GM04503 (cell line): Measurements from ENCODE around the gene RBPJ.
A peak's percentile ranks its signal among the peaks of the same experiment; 100 is the strongest.
"Not testable (repeated sequence)": the region's sequence is repeated elsewhere in the genome, so short reads cannot be mapped to it uniquely, and the experiment has no call there.

Experiments used
- DNase-seq: peaks from one replicate; pipeline ENCODE4 v3.0.0-alpha.2; 2012; ENCODE audit warnings: low read depth

Gene RBPJ

GRCh38 chr4:26302031-26302899 is 18.5 kb upstream of the RBPJ start:
- no peak for DNase-seq

- no peak for DNase-seq
These were observed 17.8 kb upstream of the RBPJ start for GRCh38 chr4:26303008-26303407.

GRCh38 chr4:26307037-26307800 is 13.6 kb upstream of the RBPJ start:
- DNase-seq = no peak

- DNase-seq = no peak
These were observed 12.2 kb upstream of the RBPJ start for GRCh38 chr4:26308568-26308967.

GRCh38 chr4:26310264-26310663 is 10.6 kb upstream of the RBPJ start:
- DNase-seq = no peak

- DNase-seq = no peak
These were observed 9.2 kb upstream of the RBPJ start for GRCh38 chr4:26311633-26312032.

GRCh38 chr4:26315316-26315932 is 5.4 kb upstream of the RBPJ start:
- DNase-seq = not testable (repeated sequence)

GRCh38 chr4:26317766-26318165 is 3.0 kb upstream of the RBPJ start:
- no peak for DNase-seq

GRCh38 chr4:26319467-26319948 is 1.3 kb upstream of the RBPJ start:
- peak; percentile 97 for DNase-seq

GRCh38 chr4:26319949-26320537 is 771 bp upstream of the RBPJ start:
- no peak for DNase-seq

- DNase-seq = no peak
These were observed 783 bp downstream of the RBPJ start for GRCh38 chr4:26321373-26322221.

- DNase-seq = no peak
These were observed 1.5 kb downstream of the RBPJ start for GRCh38 chr4:26322346-26322745.

GRCh38 chr4:26323821-26324220 is 3.0 kb downstream of the RBPJ start:
- no peak for DNase-seq

GRCh38 chr4:26325191-26325590 is 4.4 kb downstream of the RBPJ start:
- DNase-seq = no peak

- DNase-seq = peak; percentile 89
These were observed 6.0 kb downstream of the RBPJ start for GRCh38 chr4:26326791-26327190.

GRCh38 chr4:26330186-26330787 is 9.5 kb downstream of the RBPJ start:
- no peak for DNase-seq

GRCh38 chr4:26330946-26331345 is 10.1 kb downstream of the RBPJ start:
- DNase-seq = no peak

- DNase-seq = no peak
These were observed 10.7 kb downstream of the RBPJ start for GRCh38 chr4:26331380-26331950.

GRCh38 chr4:26334366-26334765 is 13.6 kb downstream of the RBPJ start:
- DNase-seq = no peak

- no peak for DNase-seq
These were observed 16.8 kb downstream of the RBPJ start for GRCh38 chr4:26337612-26338011.
